GM21528 (cell line): ENCODE data around the gene CD177.
"Not testable (repeated sequence)": the region's sequence is repeated elsewhere in the genome, so short reads cannot be mapped to it uniquely, and the experiment has no call there.

ENCODE experiments used
- ATAC-seq: cut with Tn5 transposase; IDR thresholded peaks from one replicate; pipeline ENCODE4 v1.9.1; 2021; ENCODE audit warnings: mild to moderate bottlenecking, moderate library complexity; ENCODE audit not compliant: unreplicated experiment, low FRiP score

CD177 gene

DNA sequence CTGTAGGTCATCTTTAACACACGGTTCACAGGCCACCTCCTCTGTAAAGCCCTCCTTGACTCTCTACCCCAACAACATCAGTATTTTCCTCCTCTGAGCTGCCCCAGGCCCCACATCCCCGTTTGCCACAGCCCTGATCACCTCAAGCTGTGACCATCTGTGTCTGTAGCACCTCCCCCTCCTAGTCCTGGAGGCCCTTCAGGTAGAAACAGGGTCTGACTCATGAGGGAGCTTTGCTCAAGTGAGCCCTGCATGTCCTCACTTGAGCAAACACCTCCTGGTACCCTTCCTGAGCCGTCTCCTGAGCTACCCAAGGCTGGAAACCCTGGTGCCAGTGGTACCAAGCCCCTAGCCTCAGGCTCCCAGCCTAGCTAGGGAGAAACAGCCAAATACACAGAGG, 24.1 kb downstream of the CD177 start:
- ATAC-seq, result not testable (repeated sequence)

DNA sequence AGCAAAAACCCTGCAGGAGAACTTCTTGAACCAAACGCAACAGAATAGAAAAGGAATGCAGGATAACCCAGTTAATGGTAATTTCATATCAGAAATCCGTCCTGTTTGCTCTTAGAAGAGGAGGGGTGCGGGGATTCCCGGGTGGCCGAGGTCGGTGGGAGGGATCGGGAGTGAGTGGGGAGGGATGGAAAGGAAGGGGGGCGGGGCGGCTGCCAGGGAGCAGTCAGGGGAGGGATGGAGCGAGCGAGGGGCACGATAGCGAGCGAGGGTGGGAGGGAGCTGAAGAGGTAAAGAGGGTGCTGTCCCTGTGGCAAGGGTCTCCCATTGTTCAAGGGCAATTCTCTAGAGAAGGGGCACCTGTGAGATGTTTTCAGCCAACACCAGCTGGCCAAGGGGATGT, 26.5 kb downstream of the CD177 start:
- ATAC-seq, result no peak

GRCh38 chr19:43380771-43381386, 27.4 kb downstream of the CD177 start:
- no peak for ATAC-seq

DNA sequence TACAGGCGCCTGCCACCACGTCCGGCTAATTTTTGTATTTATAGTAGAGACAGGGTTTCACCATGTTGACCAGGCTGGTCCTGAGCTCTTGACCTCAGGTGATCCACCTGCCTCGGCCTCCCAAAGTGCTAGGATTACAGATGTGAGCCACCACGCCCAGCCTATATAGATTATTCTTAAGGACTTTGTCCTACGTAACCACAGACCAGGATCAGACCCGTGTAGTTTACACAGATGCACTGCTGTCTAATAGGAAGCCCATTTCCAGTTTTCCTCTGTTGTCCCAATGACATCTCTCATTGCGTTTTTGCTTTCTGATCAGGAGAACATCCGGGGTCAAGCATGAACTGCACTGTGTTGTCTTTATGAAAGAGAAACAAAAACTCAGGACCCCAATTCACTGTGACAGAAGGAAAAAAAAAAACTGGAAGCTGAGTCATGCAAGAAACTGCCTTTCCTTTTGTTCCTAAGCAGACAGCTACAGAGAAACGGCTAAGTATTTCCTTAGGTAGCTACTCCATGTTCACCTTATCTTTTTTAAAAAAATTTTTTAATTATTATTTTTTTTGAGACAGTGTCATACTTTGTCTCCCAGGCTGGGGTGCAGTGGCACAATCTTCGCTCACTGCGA, 29.2 kb downstream of the CD177 start:
- not testable (repeated sequence) for ATAC-seq

DNA sequence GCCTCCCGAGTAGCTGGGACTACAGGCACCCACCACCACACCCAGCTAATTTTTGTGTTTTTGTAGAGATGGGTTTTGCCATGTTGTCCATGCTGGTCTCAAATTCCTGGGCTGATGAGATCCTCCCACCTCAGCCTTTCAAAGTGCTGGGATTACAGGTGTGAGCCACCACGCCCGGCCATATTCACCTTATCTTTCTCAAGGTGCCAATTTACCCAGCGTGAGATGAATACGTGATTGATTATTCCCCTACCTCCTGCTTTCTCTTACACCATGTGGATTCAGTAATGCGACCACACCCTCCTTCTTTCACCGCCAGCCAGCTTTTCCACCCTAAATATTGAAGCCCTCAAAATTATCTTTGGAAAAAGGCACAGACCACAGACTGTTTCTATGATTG, 29.8 kb downstream of the CD177 start:
- ATAC-seq, result not testable (repeated sequence)

DNA sequence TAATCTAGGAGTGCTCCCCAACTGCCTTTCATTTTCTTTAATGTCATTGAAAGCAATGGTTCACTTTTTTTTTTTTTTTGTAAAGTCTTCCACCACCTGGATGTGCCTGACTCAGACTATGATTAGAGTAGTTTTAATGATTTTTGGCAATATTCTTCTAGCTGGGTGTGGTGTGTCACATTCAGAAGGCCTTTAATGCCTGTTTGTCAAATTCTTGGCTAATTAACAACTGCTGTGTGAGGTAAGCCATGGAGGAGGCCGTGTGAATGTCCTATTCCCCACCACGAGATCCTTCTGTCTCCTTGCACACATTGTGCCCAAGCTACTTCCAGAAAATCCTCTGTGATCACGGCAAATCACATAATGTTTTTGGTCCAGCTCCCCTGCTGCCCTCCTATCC, 30.3 kb downstream of the CD177 start:
- ATAC-seq, result not testable (repeated sequence)

GRCh38 chr19:43390903-43391551, 37.5 kb downstream of the CD177 start:
- ATAC-seq, result not testable (repeated sequence)

DNA sequence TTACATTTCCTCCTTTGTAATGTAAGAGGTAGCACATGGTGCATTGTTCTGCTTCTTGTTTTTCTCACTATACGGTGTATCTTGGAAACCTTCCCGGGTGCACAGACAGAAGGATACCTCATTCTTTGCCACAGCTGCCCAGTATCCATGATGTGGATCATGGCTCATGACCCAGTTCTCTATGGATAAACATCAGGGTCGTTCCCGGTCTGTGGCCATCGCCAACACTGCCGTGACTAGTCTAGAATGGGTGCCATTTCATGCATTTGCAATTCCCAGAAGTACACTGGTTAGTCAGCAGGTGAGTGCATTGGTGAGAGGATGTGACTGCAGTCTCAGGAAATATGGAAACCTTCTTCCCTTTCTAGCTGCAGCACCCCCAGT, 38.1 kb downstream of the CD177 start:
- not testable (repeated sequence) for ATAC-seq

- ATAC-seq, result not testable (repeated sequence)
Observed at GRCh38 chr19:43393501-43393900, 40.0 kb downstream of the CD177 start.

GRCh38 chr19:43395561-43395960, 42.1 kb downstream of the CD177 start:
- ATAC-seq, result no peak

DNA sequence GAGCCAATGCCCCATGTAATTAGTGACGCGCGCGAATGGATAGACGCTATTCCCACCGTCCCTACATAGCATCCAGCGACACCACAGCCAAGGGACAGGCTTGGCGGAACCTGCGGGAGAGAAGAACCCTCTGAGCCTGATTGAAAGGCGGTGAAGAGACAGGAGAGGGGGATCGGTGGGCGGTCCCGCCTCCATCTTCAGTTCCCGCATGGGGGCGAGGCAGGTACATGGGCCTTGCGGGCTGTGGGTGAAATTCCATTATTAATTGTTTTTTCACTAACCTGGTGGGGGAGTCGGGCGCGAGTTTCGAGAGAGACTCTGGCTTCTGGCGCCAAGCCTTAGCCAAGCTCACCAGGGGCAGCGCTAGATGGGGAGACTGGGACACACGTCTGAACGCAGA, 52.8 kb downstream of the CD177 start:
- no peak for ATAC-seq

GRCh38 chr19:43407416-43408005, 54.0 kb downstream of the CD177 start:
- no peak for ATAC-seq

- no peak for ATAC-seq
Observed at GRCh38 chr19:43408043-43408442, 54.6 kb downstream of the CD177 start.

GRCh38 chr19:43409415-43409814, 55.9 kb downstream of the CD177 start:
- ATAC-seq, result no peak

- ATAC-seq, result no peak
Observed at GRCh38 chr19:43412441-43412840, 59.0 kb downstream of the CD177 start.
